Fibroblast of skin of left biceps (primary cell): ENCODE measurements around the gene FREM1.

ENCODE experiments used
- DNase-seq, 2 experiments: peaks; one replicate each; pipeline ENCODE4 v3.0.0-alpha.2; 2013; ENCODE audit warnings: low read depth in 2 of 2

The FREM1 gene

DNA sequence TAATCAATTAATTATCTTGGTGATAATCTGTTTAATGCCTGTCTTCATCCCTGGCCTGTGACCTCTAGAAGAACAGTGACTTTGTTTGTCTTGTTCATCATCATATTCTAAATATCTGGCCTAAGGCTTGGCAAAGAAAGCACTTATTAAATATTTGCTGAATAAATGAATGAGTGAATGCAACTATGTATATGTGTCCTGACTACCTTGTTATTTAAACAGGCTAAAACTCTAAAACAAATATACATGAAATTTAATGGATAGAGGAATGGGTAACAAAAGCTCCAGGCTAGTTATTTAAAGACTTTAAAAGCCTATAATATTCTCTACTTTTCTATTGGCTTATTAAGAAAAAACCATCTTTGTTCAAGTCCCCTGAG lies 96.0 kb downstream of the FREM1 start:
- DNase-seq, result no peak

DNA sequence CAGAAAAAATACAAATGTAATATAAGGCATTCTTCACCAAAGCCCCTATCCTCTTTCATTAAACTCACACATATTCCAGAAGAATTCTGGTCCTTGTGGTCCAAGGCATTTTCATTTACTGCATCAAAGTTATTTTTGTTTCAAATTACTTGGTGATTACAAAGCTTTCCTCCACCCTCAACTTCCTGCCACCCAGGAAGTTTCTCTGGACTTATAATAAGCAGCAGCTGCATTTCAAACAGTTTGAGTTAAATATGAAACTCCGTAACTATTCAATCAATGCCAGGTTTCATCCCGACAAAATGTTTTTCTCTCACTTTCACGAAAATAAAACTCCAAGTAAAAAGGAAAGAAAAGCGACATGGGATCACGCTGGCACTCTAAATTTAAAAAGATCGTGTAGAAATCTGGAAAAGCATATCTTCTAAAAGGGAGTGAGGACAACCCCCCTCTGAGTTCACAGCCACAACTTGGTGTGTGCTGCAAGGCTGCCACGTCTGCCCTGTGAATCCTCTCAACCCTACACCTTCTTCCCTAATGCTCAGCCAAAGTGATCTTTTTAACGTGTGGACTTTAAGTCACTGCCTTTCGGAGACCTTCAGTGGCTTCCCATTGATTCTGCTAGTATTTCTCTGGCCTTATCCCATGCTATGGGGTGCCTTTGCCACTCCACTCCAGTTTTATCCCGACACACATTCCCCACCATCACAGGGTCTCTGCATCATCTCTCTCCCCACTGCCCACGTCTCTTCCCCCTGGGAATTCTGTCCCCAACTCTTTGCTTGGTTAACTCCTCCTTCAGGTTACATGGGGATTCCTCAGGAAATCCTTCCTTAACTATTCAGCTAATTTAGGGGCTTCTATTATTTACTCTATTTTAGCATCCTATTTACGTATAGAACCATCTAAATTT lies 96.6 kb downstream of the FREM1 start:
- DNase-seq, result peak; percentile 13

DNA sequence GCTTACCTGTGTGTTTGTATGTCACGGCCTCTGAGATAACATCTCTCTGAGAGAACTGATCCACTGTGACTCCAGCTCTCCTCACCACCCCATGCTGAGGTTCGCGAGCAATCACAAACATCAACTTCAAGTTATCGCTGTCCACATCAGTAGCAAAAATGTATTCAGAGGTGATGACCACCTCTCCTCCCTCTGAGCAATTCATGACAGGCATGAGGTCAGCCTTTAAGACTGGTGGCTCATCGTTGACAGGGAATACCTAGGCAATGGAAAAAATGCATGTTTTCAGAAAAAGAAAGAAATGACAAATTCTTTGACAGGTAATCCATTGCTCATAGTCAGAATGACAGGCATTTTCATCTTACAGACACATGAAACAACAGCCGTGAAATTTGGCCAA lies 97.4 kb downstream of the FREM1 start:
- no peak for DNase-seq

DNA sequence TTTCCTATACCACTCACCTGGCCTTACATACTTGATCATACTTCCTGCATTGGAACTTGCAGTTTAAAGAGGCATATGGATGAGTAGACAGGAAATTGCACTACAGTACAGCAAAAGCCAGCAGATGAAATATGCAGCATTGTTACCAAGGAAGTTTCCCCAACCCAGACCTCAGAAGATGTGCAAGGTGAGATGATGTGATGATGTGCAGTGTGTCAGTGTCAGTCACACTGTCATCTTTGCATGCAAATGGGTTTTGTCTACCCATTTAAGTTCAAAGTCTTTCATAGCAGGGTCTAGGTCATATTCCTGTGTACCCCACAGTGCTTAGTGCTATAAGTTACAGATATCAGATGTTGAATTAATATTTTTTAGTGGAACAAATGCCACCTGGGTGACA lies 98.4 kb downstream of the FREM1 start:
- DNase-seq, result no peak

DNA sequence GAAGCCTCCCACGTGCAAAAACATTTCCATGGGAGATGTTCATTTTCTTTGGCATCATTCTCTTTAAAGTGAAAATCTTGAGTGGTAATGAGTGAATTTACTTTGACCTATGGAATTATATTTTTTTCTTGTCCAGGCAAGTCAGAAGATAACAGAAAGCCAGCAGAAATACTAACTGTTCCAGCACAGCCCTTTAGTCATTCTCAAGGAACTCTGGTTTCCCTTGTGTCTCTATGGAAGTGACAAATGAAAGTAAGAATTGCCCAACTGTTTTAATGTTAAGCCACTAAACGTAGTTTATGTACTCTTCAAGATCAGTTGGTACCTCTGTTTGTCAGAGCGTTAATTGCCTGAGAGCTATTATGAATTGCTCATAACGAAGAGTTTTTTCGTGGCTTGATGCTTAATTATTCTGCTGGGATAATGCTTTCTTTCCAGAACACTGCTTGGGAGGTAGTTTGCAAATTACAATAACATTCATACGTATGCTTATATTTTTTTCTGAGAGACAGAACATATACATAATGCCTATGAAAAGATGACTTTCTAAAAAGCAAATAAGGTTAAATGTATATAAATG lies 103.2 kb downstream of the FREM1 start:
- no peak for DNase-seq

DNA sequence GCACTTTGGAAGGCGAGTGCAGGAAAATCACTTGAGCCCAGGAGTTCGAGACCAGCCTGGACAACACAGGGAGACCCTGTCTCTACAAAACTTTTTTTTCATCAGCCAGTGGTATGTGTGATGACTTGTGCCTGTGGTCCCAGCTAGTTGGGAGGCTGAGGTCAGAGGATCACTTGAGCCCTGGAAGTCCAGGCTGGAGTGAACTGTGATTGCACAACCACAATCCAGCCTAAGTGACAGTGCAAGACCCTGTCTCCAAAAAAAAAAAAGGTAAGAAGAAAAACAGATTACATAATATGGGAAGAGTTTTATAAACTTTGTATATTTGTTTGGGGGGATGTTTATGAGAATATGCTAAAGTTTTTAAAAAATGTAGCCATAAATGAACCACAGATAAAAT lies 111.2 kb downstream of the FREM1 start:
- DNase-seq, result no peak

DNA sequence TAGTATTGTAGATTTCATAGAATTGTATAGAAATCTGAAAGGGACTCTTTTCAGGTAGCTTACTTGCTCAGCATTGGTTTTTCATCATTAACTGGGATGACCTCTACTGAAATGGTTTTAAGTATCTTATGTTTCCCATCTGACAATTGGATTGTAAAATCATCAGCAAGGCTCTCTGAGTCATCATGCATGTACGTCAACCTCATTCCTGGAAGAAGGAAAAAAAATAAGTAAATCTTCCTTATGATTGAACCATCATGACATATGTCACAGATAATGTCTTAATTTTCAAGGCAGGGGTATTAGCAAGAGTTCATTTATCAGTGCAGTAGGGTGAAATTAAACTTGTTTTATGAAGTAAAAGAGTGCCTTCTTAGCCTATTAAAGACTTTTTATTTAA lies 112.8 kb downstream of the FREM1 start:
- peak; percentile 15 to 16 for DNase-seq

DNA sequence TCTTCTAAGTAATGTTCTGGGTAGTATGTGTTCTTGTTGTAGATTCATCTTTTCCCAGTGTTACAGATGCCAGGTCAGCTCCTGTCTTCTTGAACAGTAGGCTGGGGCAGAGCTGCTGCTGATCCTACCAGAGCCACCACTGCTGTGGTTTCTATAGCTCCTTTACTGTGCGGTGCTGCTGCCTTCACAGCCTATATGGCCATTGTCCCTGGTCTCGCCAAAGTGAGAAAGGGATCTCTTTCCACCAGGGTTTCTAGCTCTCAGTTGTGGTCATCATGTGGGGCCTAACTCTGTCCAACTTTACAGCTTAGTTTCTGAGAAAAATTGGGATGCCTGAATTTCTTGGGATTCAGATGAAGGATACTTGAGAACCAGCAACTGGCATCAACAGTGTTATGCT lies 116.8 kb downstream of the FREM1 start:
- DNase-seq, result no peak

DNA sequence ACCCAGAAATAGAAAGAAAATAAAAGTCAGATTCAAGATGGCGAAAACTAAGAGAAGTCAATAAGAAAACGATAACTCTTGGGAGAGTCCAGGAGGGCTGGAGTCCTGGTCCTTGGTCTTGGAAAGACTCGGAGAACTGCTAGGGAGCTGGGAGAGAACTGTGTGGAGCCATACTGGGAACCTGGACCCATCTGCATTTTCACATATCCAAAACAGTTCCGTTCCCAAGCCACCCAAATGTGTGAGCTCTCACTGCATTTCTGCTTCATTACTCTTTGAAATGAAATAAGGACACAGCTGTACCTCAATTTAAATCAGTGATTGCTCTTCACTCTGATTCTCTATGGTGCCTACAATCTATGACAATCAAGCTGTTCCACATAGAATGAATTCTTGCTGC lies 119.6 kb downstream of the FREM1 start:
- no peak for DNase-seq

DNA sequence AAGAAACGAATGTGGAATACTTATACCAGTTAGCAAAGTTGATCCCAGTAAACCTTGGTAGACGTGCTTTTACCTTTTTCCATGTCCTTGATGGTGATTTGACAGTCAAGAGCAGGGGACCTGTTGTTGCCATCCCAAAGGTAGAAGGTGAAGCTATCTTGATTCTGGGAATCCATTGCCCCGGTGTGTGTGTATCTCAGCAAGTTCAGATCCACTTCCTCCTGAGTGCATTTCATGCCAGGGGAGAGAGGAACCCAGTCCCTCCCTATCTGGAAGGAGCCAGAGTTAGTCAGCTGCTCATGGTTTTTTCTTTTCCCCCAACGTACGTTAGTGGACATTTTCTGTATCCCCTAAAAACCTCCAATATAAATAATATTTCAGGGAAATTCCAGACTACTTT lies 121.4 kb downstream of the FREM1 start:
- no peak for DNase-seq

DNA sequence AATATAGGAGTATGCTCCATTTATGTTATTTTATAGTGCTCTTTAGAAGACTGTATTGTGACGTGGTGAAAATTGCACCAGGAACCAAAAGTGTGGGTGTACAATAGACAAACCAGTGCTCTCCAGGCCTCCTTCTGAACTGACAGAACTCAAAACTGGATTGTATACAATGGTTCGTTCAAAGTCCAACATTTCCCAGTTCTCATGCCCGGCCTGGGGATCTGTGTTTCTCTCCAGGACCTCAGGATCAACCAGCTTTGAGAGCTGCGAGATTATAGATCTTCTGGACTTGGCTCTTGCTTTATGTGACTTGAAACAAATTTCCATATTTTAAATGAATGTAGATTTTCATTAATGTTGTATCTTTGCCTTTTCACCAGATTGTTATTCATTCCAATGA lies 126.9 kb downstream of the FREM1 start:
- DNase-seq, result no peak

DNA sequence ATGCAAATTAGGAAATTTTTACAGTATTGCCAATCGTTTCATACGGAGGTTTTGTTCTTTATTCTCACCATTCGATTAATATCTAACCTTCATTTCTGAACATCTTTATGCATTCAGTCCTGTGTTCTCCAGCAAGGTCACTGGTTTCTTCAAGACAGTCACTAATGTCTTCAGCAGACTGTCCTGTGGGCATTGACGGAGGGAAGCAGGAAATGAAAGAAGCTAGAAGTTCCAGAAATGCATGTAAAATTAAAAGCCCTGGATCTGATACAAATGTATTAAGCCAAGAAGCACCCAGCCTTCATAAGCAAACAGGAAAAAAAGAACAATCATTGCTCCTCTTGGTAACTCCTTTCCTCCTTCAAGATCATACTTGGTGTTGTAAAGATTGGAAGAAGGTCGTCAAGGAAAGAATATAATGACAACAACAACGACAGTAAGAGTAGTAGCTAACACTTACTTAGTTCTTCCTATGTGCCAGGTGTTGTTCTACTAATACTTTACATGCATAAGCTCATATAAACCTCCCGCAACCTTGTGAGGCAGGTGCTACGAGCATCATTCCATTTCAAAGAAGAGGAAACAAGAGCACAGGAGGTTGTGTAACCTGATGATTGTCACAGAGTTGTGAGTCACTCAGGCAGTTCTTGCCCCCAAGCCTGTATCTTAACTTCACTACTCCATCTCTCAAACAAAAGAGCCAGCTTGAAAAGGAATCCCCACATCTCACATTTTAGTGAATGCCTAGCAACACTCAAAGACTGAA lies 127.8 kb downstream of the FREM1 start:
- no peak for DNase-seq

DNA sequence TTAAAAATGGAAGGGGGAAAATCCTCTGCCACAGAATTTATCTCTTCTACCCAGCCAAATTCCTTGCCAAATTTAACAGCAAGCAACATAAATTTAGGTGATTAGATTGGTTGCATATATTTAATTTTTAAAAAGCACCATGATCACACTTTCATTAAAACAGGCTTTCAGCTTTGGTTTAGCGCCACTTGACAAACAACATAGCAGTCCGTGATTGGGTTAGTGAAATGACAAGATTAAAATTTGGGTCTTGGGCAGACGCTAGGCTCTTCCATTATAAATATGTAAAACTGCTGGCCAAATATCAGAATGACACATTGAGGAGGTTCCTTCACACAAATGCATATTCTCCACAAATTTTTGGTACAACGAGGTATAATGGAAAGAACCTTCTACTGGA lies 129.5 kb downstream of the FREM1 start:
- no peak for DNase-seq

DNA sequence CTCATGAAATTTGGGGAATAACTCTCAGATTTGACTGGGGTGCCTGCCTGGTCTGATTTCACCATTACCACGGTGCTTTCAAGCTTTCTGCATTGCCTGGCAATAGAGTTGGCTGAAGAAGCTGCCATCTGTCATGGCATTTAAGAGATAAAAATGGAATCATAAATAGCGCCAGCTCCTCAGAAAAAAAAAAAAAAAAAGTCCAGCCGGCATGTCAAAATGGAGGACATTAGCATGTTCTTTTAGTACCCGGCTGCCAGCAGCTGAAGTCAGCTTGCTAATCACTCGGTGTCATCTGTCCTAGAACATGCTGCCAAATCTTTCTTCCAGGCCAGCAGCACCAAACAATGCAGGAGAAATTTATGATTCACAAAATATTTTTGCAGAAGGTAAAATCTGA lies 130.0 kb downstream of the FREM1 start:
- no peak for DNase-seq

DNA sequence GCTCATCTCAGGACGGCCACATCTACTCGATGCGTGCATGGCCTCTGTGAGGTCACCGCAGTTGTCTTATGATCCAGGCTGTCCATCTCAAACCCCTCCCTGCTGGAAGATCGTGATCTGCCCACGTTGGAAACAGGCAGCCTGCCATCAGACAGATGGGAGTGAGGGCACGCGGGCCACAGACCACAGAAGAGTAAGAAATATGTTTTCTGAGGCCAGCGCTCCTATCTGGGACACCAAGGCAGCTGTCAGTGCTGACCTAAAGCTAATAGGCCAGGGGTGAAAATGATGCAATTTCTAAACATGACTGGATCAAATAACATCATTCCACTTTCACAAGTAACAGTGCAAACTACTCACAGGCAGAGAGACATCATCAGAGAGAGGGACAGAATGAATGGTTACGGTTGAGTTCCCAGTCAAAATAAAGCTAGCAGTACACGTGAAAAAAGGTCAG lies 130.6 kb downstream of the FREM1 start:
- no peak for DNase-seq

DNA sequence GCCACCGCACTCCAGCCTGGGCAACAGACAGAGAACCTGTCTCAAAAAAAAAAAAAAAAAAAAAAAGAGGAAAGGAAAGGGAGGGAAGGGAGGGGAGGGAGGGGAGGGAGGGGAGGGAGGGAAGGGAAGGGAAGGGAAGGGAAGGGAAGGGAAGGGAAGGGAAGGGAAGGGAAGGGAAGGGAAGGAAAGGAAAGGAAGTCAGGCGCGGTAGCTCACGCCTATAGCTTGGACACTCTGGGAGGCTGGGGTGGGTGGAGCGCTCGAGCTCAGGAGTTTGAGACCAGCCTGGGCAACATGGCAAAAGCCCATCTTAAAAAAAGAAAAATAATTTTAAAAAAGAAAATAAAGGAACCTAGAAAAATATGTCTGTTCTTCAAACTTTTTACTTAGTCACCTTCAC lies 131.7 kb downstream of the FREM1 start:
- no peak for DNase-seq

DNA sequence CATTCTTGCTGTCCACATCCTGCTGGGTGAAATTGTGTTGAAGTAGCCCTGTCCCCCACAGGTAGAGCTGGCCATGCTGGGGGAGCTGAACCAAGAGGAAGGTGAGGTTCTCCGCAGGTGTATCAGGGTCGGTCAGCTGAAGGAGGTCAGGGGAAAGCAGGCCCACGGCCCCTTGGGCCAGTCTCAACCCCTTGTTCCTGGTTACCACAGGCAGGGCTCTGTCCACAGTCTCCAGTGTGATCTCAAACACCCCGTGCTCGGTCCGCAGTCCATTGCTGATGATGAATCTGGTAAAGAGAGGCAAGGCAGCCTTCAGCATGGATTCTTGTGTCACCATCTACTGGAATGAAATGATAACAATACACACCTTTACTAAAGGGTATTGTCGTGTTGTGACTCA lies 134.3 kb downstream of the FREM1 start:
- DNase-seq, result no peak

DNA sequence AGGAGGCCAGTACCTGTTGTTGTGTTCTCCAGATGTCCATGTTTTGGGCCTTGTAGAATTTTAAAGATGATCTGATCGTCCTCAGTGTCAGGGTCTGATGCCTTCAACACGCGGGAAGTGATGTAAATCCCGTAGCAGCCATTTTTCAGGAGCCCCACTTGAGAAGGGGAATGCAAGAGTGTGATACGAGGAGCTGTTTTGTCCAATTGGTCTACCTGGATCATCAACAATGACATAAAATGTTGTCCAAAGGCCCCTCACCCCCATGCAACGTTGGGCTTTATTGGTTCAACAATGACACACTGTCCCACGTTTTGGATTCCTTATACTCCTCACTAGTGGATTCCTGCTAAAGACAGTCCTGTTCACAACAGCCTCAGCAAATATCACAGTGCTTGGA lies 139.6 kb downstream of the FREM1 start:
- no peak for DNase-seq

DNA sequence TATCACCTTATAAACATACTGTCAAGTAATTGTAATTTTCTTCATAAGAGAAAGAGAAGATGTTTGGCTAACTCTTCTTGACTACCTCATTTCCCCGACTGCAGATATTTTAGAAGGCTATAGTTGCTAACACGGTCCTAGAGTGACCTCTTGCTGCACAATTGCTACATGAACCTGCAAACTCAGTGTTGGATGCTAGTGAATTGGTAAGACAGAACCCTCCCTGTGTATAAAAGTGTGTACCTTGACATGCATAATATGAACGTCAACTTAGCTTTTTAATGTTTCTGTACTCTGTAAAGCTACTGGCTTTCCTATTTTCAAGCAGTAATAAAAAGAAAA lies 141.0 kb downstream of the FREM1 start:
- peak in 1 of 2 experiments; percentile 1 for DNase-seq

DNA sequence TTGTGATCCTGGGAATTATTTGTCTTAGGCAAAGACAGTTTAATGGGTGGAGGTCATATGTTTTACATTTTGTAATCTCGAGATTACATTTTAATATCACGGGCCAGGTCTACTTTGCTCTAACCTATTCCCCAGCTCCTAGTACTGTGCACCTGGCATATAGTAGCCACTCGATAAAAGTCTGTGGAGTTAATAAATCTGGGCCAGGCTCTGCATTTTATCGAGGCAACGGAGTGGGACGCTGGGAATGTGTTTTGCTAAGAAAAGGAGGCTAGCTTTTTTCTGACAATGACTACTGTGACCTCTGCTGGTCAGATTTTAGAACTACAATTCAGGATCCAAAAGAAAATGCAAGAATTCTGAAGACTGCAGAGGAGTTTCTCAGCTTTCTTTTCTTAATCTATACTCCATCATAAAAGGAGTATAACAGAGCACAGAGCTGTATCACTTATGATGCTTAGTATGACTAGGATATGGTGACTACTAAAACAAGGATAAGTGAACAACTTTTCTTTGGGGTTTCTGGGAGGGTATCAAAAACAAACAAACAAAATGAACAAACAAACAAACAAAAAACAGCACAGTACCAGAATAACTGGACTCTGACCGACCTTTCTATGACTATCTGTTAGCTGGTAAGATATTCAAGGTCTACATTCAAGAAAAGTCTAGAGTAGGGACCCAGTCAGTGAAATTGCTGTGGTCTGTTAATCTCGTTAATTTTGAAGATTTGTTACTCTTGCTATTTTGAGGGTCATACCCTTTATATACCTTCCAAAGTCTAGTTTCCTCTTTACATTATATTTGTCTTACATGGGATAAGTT lies 141.6 kb downstream of the FREM1 start:
- peak; percentile 20 to 28 for DNase-seq

DNA sequence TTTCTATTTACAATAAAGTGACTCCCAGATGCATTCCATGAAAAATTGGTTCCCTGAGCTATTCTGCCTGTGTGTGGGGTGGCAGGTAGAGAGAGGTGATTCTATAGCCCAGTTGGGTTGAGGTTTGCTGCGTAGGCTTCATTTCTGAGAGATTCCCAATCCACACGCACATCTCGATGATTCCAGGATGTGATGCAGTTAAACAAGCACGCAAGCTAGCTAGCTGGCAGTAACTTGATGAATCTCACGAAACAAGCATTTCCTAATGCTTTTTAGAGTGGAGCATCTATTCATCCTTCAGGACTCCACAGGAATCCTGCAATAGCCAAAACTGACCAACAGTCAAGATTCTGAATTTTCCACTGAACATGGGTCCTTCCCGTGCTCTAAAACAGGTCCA lies 143.9 kb downstream of the FREM1 start:
- peak; percentile 23 to 36 for DNase-seq

DNA sequence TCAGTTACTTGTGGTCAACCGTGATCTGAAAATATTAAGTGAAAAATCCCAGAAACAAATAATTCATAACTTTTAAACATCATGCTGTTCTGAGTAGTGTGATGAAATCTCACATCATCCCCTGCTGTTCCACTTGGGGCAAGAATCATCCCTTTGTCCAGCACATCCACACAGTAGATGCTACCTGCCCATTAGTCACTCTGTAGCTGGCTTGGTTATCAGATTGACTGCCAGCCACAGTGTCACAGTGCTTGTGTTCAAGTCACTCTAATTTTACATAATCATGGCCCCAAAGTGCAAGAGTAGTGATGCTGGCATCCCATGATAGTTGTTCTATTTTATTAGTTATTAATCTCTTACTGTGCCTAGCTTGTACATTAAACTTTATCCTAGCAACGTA lies 148.6 kb downstream of the FREM1 start:
- no peak for DNase-seq
